ENCODE data around the gene LYSMD2.
A peak's percentile ranks its signal among the peaks of the same experiment; 100 is the strongest.
"Not testable (repeated sequence)": the region's sequence is repeated elsewhere in the genome, so short reads cannot be mapped to it uniquely, and the experiment has no call there.

LYSMD2 gene, protein sequence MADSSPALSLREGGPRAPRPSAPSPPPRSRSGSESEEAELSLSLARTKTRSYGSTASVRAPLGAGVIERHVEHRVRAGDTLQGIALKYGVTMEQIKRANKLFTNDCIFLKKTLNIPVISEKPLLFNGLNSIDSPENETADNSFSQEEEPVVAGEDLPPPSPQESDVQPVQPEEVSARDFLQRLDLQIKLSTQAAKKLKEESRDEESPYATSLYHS

DNA sequence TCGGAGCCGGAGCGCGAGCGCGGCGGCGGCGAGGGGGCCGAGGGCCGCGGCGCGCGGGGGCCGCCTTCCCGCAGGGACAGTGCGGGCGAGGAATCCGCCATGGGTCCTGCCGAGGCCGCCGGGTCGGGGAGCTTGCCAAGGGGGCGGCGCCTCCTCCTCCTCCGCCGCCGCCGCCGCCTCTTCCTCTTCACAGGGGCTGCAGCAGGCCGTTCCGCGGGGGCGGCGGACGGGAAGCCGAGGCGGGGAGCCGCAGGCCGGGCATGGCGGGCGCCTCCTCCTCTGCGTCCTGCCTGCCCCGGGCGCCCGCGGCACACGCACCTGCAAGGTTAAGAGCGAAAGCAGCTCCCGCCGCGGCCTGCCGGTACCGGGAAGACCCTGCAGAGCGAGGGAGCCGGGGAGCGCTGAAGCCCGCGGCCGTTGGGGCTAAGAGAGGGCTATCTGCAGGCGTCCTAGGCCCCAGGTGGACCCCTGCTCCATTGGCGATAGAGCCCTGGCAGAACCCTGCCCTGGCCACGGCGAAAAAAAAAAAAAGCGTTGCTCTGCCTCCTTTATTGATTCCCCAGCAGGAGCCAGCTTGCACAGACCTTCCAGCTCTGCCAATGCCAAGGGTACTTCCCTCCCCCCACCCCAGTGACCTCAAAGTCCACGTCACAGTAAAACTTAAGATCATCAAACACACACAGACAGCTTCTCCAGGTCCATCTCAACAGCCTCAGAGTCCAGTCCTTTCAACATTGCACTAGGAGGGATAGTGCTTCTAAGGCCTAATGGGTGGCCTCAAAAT lies at the start of gene LYSMD2:
LYSMD2 (minus strand) TSS at position 134 of the 784 bp plus-strand sequence; CDS start at position 101, 33 bp downstream.
- DNase-seq, result peak; percentile 27

DNA sequence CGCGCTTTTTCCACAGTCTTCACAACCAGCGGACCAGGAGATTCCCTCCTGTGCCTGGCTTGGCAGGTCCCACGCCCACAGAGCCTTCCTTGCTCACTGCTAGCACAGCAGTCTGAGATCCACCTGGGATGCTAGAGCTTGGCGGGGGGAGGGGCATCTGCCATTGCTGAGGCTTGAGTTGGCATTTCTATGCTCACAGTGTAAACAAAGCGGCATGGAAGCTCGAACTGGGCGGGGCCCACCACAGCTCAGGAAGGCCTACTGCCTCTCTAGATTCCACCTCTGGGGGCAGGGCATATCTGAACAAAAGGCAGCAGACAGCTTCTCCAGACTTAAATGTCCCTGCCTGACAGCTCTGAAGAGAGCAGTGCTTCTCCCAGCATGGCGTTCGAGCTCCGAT lies 49.7 kb upstream of the LYSMD2 start:
- not testable (repeated sequence) for DNase-seq

DNA sequence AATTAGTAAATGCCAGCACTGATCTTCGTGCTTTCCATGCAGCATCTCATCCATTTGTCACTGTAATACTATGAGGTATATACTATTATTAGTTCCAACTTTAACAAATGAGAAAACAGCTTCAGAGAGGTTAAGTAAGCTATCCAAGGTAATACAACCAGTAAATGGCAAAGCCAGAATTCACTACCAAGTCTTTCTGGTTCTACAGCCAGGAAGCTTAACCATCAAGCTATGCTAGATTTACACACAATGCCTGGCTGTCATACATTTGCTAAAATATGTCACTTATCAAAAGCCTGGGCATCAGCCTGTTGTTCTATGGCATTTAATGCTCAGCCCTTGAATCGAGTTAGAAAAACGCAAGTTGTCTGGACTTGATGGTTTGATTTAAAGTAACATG lies 46.5 kb upstream of the LYSMD2 start:
- DNase-seq, result no peak

DNA sequence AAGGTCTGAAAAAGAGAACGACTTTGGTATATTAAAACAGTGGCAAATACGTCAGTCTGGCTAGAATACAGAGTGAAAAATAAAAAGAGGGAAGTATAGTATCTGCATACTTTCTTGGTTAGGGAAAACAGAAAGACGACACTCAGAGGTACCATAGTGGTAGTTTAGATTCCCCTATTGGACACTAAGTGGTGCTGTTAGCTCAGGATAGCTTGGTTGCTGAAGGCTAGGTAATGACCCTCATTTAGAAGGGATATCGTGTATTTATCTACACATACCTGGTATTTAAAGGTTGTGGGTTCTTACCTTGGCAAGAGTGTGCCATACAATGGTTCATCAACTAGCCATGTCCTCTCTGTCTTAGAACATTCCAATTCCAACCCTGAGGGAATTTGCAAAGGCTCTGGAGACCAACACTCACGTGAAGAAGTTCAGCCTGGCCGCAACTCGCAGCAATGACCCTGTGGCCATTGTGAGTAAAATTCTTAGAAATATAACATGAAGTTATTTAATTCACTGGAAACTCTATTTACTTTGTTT lies 45.0 kb upstream of the LYSMD2 start:
- DNase-seq, result no peak

DNA sequence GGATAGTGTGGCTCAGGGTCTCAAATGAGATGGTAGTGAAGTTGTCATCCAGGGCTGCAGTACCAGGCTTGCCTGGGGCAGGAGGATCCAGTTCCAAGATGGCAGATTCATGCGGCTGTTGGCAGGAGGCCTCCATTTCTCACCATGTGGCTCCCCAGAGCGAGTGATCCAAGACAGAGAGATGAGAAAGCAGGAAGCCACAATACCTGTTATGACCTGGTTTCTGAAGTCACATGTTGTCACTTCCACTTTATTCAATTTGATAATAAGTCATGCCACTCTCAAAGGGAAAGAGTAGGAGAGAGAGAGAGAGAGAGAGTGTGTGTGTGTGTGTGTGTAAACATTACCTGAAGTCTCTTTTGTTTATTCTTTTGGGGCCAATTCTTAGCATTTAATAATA lies 44.1 kb upstream of the LYSMD2 start:
- no peak for DNase-seq

DNA sequence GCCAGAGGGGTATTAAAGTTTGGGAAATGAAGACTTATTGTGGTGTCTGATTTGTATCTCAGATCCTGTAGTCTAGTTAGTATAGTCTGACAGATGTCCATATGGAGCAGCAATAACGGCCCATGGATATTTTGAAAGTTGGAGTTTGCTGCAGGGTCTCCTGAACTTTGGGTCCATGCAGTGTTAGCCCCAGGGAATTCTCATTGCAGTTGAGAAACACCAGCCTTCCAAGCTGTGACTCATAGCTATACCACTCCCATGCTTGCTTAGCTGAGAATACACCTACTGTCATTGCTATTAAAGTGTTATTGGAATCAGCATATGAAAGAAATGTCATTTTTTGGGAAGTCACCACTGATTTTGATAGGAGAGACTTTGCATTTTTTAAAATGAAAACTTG lies 43.2 kb upstream of the LYSMD2 start:
- no peak for DNase-seq

DNA sequence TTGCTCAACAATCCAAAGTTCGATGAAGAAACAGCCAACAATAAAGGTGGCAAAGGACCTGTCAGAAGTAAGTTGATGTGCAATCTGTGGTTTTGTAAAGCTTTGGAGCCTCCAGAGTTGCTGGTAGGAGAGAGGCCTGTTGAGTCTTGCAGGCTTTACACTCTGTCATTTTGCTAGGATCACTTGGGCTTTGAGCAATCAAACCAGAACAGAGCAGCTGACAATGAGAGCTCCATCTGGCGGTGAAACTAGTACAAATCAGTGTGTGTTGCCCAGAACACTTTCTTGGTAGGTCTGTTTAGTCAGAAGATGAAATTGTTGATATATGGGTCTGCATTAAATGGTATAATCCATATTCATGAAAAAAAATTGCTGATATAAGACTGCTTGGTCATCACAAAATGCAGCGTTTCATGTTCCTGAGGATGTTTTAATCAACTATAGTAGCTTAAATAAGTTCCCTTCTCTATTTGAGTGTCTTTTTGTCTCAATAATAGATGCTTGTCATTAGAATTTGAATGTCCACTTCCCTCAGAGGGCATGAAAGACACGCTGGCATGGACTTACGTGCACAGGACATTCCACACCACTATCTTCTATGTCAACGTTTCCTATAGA lies 39.6 kb upstream of the LYSMD2 start:
- no peak for DNase-seq

DNA sequence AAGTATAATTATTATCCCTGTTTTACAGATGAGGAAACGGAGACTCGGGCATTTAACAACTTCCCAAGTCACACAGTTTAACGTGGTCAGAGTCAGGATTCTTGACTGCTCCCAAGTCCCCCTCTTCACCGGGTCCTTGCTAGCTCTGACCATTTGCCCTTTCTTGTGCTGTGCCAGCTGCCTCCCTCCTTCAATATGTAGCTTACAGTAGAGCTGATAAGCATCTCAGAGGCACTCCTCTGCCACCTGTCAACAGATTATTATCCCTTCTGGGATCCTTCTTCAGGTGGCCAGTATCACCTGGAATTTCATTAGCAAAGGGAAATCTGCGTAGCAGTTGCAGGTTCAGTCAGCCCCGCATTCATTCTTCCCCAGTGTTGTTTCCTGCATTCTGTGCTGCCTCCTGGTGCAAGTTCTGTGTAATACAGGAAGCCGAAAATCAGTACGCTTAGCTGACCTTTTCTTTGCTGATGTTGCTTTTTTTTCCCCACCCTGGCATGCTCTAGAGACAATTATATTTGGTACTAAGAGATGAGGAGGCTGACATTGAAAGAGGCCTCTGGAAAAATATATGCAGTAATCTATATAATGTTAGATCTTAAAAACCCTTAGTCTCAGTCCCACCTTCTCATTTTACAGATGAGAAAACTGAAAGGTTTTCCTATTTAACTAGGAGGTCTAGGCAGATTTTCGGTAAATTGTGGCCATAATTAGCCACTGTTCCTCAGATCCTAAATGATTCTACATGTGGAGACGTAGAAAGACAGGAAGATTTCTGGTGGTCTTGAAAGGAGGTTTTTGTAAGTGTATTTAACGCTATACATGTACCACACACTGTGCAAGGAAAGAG lies 38.7 kb upstream of the LYSMD2 start:
- no peak for DNase-seq

DNA sequence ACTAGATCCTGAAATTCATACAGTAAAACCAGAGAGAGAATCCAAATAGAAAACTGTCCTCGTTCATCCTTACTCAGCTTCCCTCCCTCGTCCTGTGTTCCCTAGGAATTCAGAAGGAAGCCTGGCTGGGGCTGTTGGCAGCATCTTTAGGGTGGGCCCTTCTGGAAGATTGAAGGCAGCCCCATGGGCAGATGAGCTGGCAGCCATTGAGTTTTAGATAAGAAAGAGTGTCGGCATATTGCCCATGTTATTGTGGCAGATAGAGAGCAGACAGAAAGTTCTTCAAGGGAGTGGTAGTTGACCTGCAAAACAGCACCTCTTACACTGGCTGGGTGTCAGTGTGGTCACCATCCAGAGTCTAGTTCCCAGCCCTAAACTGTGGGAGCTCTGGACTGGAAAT lies 37.5 kb upstream of the LYSMD2 start:
- no peak for DNase-seq

DNA sequence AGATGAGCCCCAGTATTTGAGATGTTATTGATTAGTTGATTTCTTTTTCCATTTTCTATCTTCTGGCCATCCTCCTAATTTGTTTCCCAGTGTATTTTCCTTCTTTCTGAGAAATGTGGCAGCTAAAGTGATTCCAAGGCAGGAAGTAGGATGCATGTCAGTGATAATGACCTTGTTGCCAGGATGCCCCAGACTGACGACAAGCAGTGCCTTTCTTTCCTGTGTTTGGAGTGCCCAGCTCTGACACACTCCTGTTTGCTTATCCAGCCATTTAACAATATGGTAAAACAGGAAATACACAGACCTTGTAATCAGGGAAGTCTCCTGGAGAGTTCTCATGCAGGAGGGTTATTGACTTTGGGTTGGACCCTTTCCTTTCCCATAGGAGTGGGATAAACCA lies 34.3 kb upstream of the LYSMD2 start:
- DNase-seq, result no peak

DNA sequence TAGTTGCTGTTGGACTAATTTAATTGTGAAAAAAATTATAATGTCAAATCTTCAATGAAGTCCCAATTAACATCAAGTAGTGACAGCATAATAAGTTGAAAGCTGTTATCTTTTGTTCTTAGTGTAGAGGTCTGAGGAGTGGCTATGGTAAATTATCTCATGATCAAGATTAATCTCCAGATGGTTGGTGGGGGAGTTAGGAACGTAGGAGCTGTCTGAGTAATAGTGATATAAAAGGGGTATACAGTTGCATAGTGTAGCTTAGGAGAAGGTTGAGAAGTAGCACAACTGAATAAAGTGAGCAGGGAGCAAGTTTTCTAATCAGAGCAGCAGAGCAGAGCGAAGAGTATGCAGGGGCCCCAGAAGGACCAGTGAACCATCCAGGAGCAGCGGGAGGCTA lies 33.4 kb upstream of the LYSMD2 start:
- no peak for DNase-seq

DNA sequence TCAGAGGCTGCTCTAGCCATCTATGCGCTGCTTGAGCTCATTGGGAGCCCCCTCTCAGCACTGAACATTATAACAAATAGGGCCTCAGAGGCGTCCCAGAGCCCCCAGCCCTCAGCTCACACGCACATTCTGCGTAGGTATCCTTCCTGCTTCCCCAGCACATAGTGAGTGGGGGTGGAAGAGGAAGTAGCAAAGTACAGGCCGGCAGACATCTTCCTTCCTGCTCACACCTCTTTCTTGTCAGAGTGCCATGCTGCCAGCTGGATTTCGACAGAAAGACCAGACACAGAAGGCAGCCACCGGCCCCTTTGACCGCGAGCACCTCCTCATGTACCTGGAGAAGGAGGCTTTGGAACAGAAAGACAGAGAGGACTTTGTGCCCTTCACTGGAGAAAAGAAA lies 30.6 kb upstream of the LYSMD2 start:
- DNase-seq, result no peak

DNA sequence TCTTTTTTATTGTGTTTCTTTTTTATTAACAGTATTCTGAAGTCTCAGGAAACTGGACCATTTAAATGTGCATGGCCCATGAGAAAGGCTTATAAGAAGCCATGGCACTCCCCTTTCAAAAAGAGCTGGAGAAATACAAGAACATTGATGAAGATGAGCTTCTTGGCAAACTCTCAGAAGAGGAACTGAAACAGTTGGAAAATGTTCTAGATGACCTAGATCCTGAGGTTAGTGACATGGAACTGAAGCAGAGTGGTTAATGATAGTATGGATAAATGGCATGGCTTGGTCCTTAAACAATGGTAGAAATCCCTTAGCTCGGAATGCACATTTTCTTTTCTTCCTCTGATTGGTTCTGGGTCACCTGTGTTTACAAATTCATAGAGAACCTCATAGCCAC lies 28.9 kb upstream of the LYSMD2 start:
- DNase-seq, result no peak

DNA sequence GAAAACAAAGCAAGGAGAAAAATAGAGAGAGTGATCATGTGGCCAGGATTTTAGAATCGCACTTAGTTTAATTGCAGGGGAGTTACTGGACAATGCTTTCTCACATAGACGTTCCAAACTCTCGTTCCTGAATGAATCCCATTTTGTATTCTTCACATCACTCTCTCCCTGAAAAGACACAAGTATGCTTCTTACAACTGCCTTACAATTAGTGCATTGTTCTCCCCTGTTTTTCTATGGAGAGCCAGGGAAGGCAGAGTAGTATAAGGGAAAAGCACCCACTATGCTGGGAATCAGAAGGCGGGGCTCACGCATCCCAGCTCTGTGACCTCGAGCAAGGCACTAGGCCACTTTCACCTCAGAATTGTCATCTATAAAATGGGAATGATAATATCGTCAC lies 28.3 kb upstream of the LYSMD2 start:
- no peak for DNase-seq

DNA sequence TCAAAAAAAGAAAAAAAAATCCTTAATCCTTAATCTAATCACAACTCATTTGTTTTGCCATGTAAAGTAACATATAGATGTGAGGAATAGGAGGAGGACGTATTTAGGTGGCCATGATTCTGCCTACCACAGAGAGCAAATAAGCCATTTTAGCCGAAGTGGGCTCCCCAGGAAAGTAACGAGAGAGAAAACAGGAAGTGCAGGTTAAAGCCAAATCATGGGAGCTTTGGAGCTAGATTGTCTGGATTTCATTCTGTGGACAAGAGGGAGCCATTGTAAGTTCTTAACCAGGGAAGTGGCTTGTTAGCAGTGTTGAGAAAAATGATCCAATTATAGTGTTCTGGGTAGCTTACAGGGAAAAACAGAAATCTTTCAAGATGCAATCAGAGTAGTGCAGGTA lies 23.4 kb upstream of the LYSMD2 start:
- DNase-seq, result no peak

DNA sequence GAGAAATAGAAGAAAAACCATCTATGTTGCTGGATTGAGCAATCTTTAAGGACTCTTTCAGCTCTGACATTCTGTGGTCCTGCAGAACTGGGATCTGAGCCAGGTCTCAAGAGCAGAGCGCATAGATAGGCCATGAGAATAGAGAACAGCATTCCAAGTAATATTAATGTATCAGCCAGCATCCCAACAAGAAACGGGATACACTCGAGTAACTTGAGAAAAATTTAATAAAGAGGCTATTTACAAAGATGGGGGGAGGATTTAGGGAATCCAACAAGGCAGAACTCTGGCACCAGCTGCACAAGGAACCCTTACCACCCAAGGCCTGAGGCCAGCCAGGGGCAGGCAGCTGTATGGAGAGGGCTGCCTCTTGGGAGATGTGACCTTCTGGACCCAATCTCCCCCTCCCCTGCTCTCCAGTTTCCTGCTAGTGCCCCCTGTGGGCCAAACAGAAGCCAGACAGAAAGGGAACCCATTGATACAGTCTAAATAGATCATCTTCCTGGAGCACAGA lies 22.2 kb upstream of the LYSMD2 start:
- peak; percentile 85 for DNase-seq

DNA sequence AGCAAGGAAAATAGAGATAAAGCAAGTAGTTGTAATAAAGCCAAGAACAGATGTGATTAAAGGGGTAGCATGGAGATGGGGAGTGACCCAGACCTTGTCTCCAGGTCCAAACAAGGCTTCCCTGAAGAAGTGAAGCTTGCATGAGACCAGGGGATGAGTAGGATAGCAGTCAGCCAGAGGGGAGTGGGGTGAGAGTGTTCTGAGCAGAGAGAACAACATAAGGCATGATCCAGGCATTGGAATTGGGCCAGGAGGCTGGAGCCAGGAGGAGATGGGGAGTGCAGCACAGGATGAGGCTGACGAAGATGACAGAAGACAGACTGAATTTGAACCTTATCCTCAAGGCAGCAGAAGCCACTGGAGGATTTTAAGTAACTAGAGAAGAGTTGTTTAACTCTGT lies 21.2 kb upstream of the LYSMD2 start:
- no peak for DNase-seq

DNA sequence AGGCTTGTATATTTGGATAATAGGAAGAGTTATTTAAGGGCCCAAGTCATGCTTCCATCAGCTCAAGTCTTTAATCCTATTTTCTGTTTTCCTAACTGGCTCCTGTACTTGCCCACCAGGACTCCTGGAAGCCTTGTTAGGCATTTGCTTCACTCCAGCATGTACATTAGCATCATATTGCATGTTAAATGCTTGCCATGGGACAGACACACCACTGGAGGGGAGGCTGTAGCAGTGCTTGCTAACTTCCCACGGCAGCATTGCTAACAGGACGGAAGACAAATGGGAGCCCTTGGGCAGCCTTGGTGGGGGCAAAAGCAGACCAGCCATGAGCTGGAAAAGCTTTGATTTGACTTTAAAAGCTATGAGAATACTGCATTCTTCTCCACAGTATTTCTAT lies 20.0 kb upstream of the LYSMD2 start:
- no peak for DNase-seq

DNA sequence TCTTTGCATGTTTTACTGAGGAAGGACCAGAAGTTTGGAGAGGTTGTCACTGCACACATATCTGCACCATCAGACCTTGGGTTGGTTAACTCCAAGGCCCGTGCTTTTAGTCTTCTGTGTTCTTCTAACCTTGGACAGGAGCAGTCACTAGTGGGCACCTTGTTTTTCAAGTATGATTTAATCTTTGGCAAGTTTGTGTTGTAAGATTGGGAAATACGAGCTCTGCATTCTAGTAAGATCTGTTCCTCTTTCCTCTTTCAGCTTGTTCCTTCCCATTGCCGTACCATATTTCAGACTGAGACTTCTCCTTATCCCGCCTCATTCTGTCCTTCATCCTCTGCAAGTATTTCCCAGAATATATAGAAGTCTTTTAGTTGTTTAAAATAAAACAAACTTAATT lies 19.0 kb upstream of the LYSMD2 start:
- DNase-seq, result no peak

DNA sequence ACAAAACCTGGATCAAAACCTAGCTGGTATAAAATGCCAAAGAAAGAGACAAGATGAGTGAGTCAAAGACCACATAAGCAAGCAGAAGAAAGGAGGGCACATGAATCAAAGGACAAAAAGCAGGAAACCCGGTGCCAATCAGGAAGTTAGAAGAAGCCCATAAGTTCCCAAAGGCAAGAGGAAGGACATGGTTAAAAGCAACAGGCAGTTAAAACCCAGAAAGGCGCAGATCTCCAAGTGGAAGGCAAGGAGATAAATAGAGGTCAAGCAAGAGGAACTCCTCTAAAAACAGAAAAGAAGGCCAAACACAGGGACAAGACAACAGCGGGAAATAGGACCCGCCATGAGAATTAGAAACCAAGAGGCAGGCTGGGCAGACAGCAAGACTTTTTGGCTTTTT lies 18.3 kb upstream of the LYSMD2 start:
- DNase-seq, result no peak

DNA sequence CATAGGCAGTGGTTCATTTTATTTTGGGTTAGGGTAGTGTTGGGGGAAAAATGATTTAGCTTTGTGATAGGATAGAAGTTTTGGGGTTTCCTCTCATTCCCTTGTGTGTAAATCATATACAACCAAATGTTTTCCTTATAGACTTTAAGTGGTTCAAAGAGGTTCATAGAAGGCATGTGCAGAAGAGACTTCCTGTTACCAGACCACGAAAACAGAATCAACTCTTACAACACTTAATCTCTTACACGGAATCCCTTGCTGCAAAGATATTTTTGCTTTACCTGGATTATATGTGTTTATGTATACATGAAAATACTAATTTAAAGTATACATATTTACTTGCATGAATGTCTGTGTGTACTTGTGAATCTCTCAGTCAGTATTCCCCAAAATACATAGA lies 16.8 kb upstream of the LYSMD2 start:
- DNase-seq, result no peak

DNA sequence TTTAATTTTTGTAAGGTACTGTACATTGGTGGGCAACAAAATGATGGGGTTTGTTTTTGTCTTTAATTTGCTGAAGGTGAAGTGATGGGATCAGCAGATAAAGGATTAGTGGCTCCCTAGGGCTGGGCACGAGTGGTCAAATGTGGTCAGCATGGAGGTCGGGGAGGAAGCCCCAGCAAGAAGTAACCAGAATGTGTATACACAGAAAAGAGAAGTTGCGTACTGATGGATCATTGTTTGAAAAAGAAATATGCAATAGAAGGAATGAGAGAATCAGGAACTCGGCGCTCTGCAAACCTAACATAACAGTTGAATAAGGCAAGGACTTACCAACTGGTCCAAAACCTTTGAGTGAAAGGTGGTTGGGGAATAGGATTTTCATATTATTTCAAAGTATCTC lies 15.4 kb upstream of the LYSMD2 start:
- no peak for DNase-seq
